Caco-2 (cell line): ENCODE data around the gene GDF15. TPM values are rescaled to one million over a fixed set of nuclear protein-coding genes. Genes with fewer than 3 reads are reported as not detected.

Source experiments
- BruUV-seq: library from RNA; stranded (reverse); fragments of 400-500 nt; replicated peaks from 2 replicates; lab custom pipeline; 2021; lab: Mats Ljungman, UMichigan
- CTCF ChIA-PET: fragments of 300-600 bp; sonication (Branson Sonifier 250); formaldehyde crosslinking; loops from one replicate; lab custom pipeline; 2022; ENCODE audit warnings: antibody characterized with exemption; lab: Charles Lee
- POLR2A ChIA-PET: fragments of 300-600 bp; sonication (Branson Sonifier 250); formaldehyde crosslinking; loops from one replicate; lab custom pipeline; 2022; ENCODE audit warnings: antibody characterized with exemption; lab: Charles Lee
- DNase-seq, 2 experiments: peaks; one replicate each; pipeline versions ENCODE4 v3.0.0 to v3.0.0-alpha.2; 2020 to 2022
- H3K27me3 ChIP-seq: replicated peaks from 2 replicates; pipeline ENCODE4 v1.6.0; 2011; ENCODE audit warnings: low read length; ENCODE audit not compliant: control insufficient read depth, insufficient read depth
- H3K36me3 ChIP-seq: 2 replicates; pipeline ENCODE4 v1.5.1; 2011; ENCODE audit warnings: low read length; ENCODE audit not compliant: control insufficient read depth, insufficient read depth
- H3K4me1 ChIP-seq: fragments of 250-450 bp; sonication (Bioruptor Pico); 2 replicates; pipeline ENCODE4 v1.5.1; 2020; ENCODE audit warnings: mild to moderate bottlenecking
- H3K4me3 ChIP-seq: 2 replicates; pipeline ENCODE4 v1.5.1; 2011; ENCODE audit warnings: low read depth, mild to moderate bottlenecking, control low read depth, low read length
- H3K9me3 ChIP-seq: fragments of 250-450 bp; sonication (Bioruptor Pico); 2 replicates; pipeline ENCODE4 v1.5.1; 2020; ENCODE audit warnings: mild to moderate bottlenecking, moderate library complexity
- H3K27ac Mint-ChIP-seq: one replicate; pipeline ENCODE4 v1.8.0; 2022; ENCODE audit warnings: mixed read lengths; ENCODE audit not compliant: unreplicated experiment
- H3K27me3 Mint-ChIP-seq: one replicate; pipeline ENCODE4 v1.8.0; 2022; ENCODE audit warnings: mixed read lengths; ENCODE audit not compliant: insufficient read depth, unreplicated experiment
- H3K36me3 Mint-ChIP-seq: one replicate; pipeline ENCODE4 v1.8.0; 2022; ENCODE audit warnings: mild to moderate bottlenecking, mixed read lengths; ENCODE audit not compliant: insufficient read depth, unreplicated experiment
- H3K4me1 Mint-ChIP-seq: one replicate; pipeline ENCODE4 v1.8.0; 2022; ENCODE audit warnings: low read depth, mixed read lengths; ENCODE audit not compliant: unreplicated experiment
- H3K4me3 Mint-ChIP-seq: one replicate; pipeline ENCODE4 v1.8.0; 2022; ENCODE audit warnings: mild to moderate bottlenecking, moderate library complexity, mixed read lengths; ENCODE audit not compliant: unreplicated experiment
- H3K9me3 Mint-ChIP-seq: one replicate; pipeline ENCODE4 v1.8.0; 2022; ENCODE audit warnings: mixed read lengths; ENCODE audit not compliant: unreplicated experiment
- CTCF ChIP-seq, 2 experiments: fragments of 200-600 bp in 1 of 2; IDR thresholded peaks; 1 replicate in 1 of 2; 2 replicates in 1 of 2; pipeline versions ENCODE4 v1.5.1 to v1.8.0; 2011 to 2022; ENCODE audit warnings: antibody characterized with exemption in 1 of 2, control low read depth in 1 of 2, inconsistent platforms in 1 of 2, low read depth in 1 of 2, low read length in 1 of 2, mild to moderate bottlenecking in 1 of 2, moderate library complexity in 1 of 2; ENCODE audit not compliant: insufficient read depth in 1 of 2, severe bottlenecking in 1 of 2, unreplicated experiment in 1 of 2
- intact Hi-C: fragments of 100-400 bp; cut with micrococcal nuclease; formaldehyde crosslinking; loops from one replicate; pipeline ENCODE4 v1.10.0; 2022; ENCODE audit not compliant: unreplicated experiment
- total RNA-seq: library from RNA; stranded (reverse); gene quantifications from 2 replicates; pipeline ENCODE4 v1.2.3, GENCODE V29; 2022

Gene GDF15
- total RNA-seq, 1 experiment from 2014 or later = 56.1 TPM

- CTCF ChIA-PET = interaction anchor here (0.5 to 1.9 kb wide), 2 partner anchors 69 to 680 kb away, joined by 3 to 10 read pairs; no protein-coding TSS in a partner anchor
Measured at GRCh38 chr19:18340990-18341868, 44.7 kb upstream of the GDF15 start.

GRCh38 chr19:18342090-18342632 lies 43.8 kb upstream of the GDF15 start:
- intact Hi-C loops = no loop called here
- H3K4me1 Mint-ChIP-seq = peaks cover 16% of the 10 kb centered on the region
- CTCF ChIA-PET = interaction anchor here (1.0 kb wide), 1 partner anchor 14 kb away, joined by 4 read pairs; no protein-coding TSS in a partner anchor

More at GRCh38 chr19:18340990-18341868, 44.7 kb upstream of the GDF15 start:
- POLR2A ChIA-PET = interaction anchor here (1.9 kb wide), 1 partner anchor 59 kb away, joined by 5 read pairs; no protein-coding TSS in a partner anchor
- TSS peak; percentile 36 for BruUV-seq
- H3K4me3 Mint-ChIP-seq = peak overlapping the region; percentile 70
- Histone ChIP-seq H3K9me3 (no peaks in the 10 kb centered on the region), H3K4me3 (peak overlapping the region; percentile 71), H3K4me1 (peaks cover 4% of the 10 kb centered on the region), H3K36me3 (0 out of 2 replicates have a peak, but pooled peaks cover 2% of the 10 kb centered on the region), H3K27me3 (no peaks in the 10 kb centered on the region)
- H3K9me3 Mint-ChIP-seq = no peaks in the 10 kb centered on the region
- peaks cover 9% of the 10 kb centered on the region for H3K4me1 Mint-ChIP-seq
- TF ChIP-seq CTCF (IDR thresholded peaks at IDR 0.05; ENCODE audit: insufficient read depth in 1 of 2, low read depth in 1 of 2, low read length in 1 of 2, severe bottlenecking in 1 of 2, unreplicated experiment in 1 of 2) = peak in 1 of 2 experiments; percentile 16
- DNase-seq = peak; percentile 58 to 64
- peaks cover 21% of the 10 kb centered on the region for H3K36me3 Mint-ChIP-seq
- H3K27ac Mint-ChIP-seq = peak overlapping the region; percentile 60
- intact Hi-C loops = no loop called here
- no peaks in the 10 kb centered on the region for H3K27me3 Mint-ChIP-seq

More at GRCh38 chr19:18342090-18342632, 43.8 kb upstream of the GDF15 start:
- no TSS peak for BruUV-seq
- no peak for DNase-seq
- Histone ChIP-seq H3K4me1 (peaks cover 4% of the 10 kb centered on the region), H3K4me3 (no peak overlapping the region), H3K36me3 (0 out of 2 replicates have a peak, but pooled peaks cover 2% of the 10 kb centered on the region), H3K27me3 (no peaks in the 10 kb centered on the region), H3K9me3 (no peaks in the 10 kb centered on the region)
- no peaks in the 10 kb centered on the region for H3K27me3 Mint-ChIP-seq
- no peak for TF ChIP-seq CTCF (IDR thresholded peaks at IDR 0.05; ENCODE audit: insufficient read depth in 1 of 2, low read depth in 1 of 2, low read length in 1 of 2, severe bottlenecking in 1 of 2, unreplicated experiment in 1 of 2)
- H3K27ac Mint-ChIP-seq = no peak overlapping the region
- H3K4me3 Mint-ChIP-seq = no peak overlapping the region
- no peaks in the 10 kb centered on the region for H3K9me3 Mint-ChIP-seq
- H3K36me3 Mint-ChIP-seq = peaks cover 21% of the 10 kb centered on the region
- POLR2A ChIA-PET = no interaction called here
